B cell (primary cell): ENCODE data around the gene TRIM41.

Experiments
- EZH2 ChIP-seq: IDR thresholded peaks from 2 replicates; pipeline ENCODE4 v1.6.1; 2012; ENCODE audit warnings: borderline replicate concordance, low read depth, mild to moderate bottlenecking, moderate library complexity, low read length; ENCODE audit not compliant: insufficient read depth, poor library complexity, severe bottlenecking
- TF ChIP-seq, protein P1 (sequence below): fragments of 200-600 bp; IDR thresholded peaks from one replicate; pipeline ENCODE4 v1.8.0; 2022; ENCODE audit warnings: antibody characterized with exemption, mild to moderate bottlenecking

GRCh38 chr5:181271081-181271480, 48.0 kb downstream of the TRIM41 start:
- TF ChIP-seq, protein P1, sequence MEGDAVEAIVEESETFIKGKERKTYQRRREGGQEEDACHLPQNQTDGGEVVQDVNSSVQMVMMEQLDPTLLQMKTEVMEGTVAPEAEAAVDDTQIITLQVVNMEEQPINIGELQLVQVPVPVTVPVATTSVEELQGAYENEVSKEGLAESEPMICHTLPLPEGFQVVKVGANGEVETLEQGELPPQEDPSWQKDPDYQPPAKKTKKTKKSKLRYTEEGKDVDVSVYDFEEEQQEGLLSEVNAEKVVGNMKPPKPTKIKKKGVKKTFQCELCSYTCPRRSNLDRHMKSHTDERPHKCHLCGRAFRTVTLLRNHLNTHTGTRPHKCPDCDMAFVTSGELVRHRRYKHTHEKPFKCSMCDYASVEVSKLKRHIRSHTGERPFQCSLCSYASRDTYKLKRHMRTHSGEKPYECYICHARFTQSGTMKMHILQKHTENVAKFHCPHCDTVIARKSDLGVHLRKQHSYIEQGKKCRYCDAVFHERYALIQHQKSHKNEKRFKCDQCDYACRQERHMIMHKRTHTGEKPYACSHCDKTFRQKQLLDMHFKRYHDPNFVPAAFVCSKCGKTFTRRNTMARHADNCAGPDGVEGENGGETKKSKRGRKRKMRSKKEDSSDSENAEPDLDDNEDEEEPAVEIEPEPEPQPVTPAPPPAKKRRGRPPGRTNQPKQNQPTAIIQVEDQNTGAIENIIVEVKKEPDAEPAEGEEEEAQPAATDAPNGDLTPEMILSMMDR, result no peak
- no peak for TF ChIP-seq EZH2
